Uterus (tissue), 4 donors: ENCODE measurements around the gene CACNA1E. TPM values are rescaled to one million over a fixed set of nuclear protein-coding genes. Genes with fewer than 3 reads are reported as not detected.

Experiments used
- DNase-seq, 2 donors: peaks; one replicate each; pipeline ENCODE4 v3.0.0-alpha.2; 2019 to 2020
- H3K27ac ChIP-seq, 2 donors: fragments of 200-600 bp; sonication (generic); 1 replicate in 1 of 2; 2 replicates in 1 of 2; pipeline ENCODE4 v1.5.1; 2016 to 2018
- H3K27me3 ChIP-seq, 2 donors: fragments of 200-600 bp; sonication (generic); one replicate each; pipeline ENCODE4 v1.5.1; 2018 to 2019; ENCODE audit warnings: control low read depth in 1 of 2
- H3K36me3 ChIP-seq, 2 donors: fragments of 200-600 bp; sonication (generic); one replicate each; pipeline ENCODE4 v1.5.1; 2019; ENCODE audit warnings: control low read depth in 1 of 2
- H3K4me1 ChIP-seq, 2 donors: fragments of 200-600 bp; sonication (generic); one replicate each; pipeline ENCODE4 v1.5.1; 2018 to 2019; ENCODE audit warnings: control low read depth in 1 of 2
- H3K4me3 ChIP-seq, 2 donors: fragments of 200-600 bp; sonication (generic); 1 replicate in 1 of 2; 2 replicates in 1 of 2; pipeline ENCODE4 v1.5.1; 2018 to 2019; ENCODE audit warnings: mild to moderate bottlenecking in 1 of 2
- H3K9me3 ChIP-seq, 2 donors: fragments of 200-600 bp; sonication (generic); one replicate each; pipeline ENCODE4 v1.5.1; 2019; ENCODE audit warnings: control low read depth in 1 of 2
- POLR2A ChIP-seq, 2 donors: fragments of 450-650 bp; IDR thresholded peaks; one replicate each; pipeline ENCODE4 v1.6.1; 2016; ENCODE audit warnings: antibody characterized with exemption in 2 of 2, mild to moderate bottlenecking in 1 of 2, moderate library complexity in 1 of 2
- intact Hi-C: fragments of 100-400 bp; cut with DNase I; formaldehyde crosslinking; loops from one replicate; pipeline ENCODE4 v1.15.1; 2023; ENCODE audit warnings: low total_unique reads
- total RNA-seq, 4 donors: library from RNA; depleted of rRNA in 3 of 4; stranded (reverse); fragments of >200 nt in 3 of 4; gene quantifications; one replicate each; pipeline versions ENCODE4 v1.1.0 to v1.2.4, GENCODE V29; 2014 to 2023
- TF ChIP-seq, protein P1 (sequence below), 4 experiments: fragments of 200-600 bp in 2 of 4; fragments of 450-650 bp in 2 of 4; sonication (generic) in 2 of 4; IDR thresholded peaks; one replicate each; pipeline ENCODE4 v1.5.1; 2016 to 2019; ENCODE audit warnings: antibody characterized with exemption in 4 of 4, mild to moderate bottlenecking in 2 of 4, moderate library complexity in 1 of 4
- donor health status: DM: yes; HTN: yes; CAD: no.

CACNA1E gene
- total RNA-seq, 4 donors from 2014 or later = 0.12 to 3.4 TPM; not detected in 2

DNA sequence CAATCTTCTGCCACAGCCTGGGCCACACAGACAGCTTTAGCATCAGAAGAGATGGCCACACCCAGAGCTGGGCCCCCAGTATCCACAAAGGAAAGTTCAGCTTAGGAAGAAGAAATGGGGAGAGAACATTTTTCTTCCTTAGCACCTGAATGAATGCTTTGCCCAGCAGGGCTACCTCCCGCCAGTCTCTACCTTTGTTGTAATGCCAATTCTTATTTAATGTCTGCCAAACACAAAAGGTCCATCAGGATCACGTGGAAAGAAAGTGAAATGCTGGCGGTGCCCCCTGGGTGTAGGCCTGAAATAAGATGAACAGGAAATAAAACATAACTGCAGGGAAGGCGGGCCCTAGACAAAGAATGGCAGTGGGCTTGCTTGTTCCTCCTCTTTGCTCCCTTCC lies 125.6 kb downstream of the CACNA1E start:
- no peaks in the 10 kb centered on the region for H3K4me1 ChIP-seq
- no peak overlapping the region for H3K4me3 ChIP-seq
- no peaks in the 10 kb centered on the region for H3K9me3 ChIP-seq
- DNase-seq = no peak
- TF ChIP-seq, protein P1, sequence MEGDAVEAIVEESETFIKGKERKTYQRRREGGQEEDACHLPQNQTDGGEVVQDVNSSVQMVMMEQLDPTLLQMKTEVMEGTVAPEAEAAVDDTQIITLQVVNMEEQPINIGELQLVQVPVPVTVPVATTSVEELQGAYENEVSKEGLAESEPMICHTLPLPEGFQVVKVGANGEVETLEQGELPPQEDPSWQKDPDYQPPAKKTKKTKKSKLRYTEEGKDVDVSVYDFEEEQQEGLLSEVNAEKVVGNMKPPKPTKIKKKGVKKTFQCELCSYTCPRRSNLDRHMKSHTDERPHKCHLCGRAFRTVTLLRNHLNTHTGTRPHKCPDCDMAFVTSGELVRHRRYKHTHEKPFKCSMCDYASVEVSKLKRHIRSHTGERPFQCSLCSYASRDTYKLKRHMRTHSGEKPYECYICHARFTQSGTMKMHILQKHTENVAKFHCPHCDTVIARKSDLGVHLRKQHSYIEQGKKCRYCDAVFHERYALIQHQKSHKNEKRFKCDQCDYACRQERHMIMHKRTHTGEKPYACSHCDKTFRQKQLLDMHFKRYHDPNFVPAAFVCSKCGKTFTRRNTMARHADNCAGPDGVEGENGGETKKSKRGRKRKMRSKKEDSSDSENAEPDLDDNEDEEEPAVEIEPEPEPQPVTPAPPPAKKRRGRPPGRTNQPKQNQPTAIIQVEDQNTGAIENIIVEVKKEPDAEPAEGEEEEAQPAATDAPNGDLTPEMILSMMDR (IDR thresholded peaks at IDR 0.05) = no peak
- no peak for TF ChIP-seq POLR2A (IDR thresholded peaks at IDR 0.05)
- intact Hi-C loops = no loop called here
- H3K27ac ChIP-seq = no peak overlapping the region
- H3K27me3 ChIP-seq = no peaks in the 10 kb centered on the region
- H3K36me3 ChIP-seq = no peaks in the 10 kb centered on the region

DNA sequence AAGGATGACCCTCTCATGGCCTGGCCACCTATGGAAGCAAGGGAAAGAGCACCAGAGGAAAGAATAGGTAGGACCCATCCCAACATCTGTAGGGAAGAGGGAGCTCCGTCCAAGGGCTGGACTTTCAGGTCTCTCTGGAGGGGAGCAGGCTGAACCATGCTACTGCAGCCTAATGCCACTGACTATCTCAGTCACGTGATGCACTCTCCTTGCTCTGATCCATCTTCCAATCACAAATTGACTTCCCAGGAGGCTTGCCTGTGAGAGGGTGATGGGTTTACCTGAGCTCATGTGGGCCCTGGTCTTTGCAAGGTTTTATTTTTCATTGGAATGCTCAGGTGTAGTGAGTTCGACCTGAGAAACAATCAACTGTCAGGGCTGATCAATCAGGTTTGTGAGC lies 128.8 kb downstream of the CACNA1E start:
- Histone ChIP-seq H3K27ac (no peak overlapping the region), H3K9me3 (no peaks in the 10 kb centered on the region), H3K36me3 (no peaks in the 10 kb centered on the region), H3K4me1 (no peaks in the 10 kb centered on the region), H3K27me3 (no peaks in the 10 kb centered on the region), H3K4me3 (no peak overlapping the region)
- no peak for DNase-seq
- intact Hi-C loops = no loop called here
- TF ChIP-seq POLR2A (IDR thresholded peaks at IDR 0.05) = no peak
- TF ChIP-seq, protein P1 (IDR thresholded peaks at IDR 0.05) = no peak

DNA sequence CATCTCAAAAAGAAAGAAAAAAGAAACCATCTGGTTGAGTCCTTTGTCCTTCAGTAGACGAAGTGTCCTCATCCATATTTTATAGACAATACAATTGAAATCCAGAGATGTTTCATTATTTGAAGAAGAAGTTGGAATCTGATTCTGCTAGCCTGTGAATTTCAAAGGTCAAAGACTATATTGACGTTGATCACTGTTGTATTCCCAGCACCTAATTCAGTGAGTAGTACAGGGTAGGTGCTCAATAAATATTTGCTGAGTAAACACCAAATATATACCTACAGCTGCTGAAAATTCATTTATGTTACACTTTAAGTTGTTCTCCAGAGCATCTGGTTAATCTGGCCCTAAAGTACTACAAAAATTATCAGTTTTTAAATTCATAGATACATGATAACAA lies 135.2 kb downstream of the CACNA1E start:
- Histone ChIP-seq H3K36me3 (no peaks in the 10 kb centered on the region), H3K27me3 (no peaks in the 10 kb centered on the region), H3K27ac (no peak overlapping the region), H3K4me3 (no peak overlapping the region), H3K9me3 (no peaks in the 10 kb centered on the region), H3K4me1 (no peaks in the 10 kb centered on the region)
- no peak for DNase-seq
- TF ChIP-seq POLR2A (IDR thresholded peaks at IDR 0.05) = no peak
- TF ChIP-seq, protein P1 (IDR thresholded peaks at IDR 0.05) = no peak
- intact Hi-C loops = no loop called here

DNA sequence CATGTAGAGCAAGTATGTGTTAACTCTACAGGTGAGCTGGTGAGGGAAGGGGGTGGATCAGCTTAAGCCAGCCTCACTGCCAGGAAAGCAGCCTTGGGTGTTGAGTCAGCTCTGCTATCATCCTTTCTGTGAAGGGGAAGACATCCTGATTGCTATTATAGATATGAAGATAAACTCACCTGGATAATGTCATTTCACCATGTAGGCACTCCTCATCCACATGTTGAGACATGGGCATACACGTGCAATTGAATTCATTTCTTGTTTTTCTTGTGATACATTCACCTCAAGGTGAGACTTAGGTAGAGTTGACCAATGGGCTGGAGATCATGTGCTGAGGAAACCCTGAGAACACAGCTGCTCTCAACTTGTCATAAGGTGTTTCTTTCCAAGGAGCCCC lies 136.9 kb downstream of the CACNA1E start:
- TF ChIP-seq, protein P1 (IDR thresholded peaks at IDR 0.05) = no peak
- no peak for TF ChIP-seq POLR2A (IDR thresholded peaks at IDR 0.05)
- intact Hi-C loops = no loop called here
- no peak for DNase-seq
- no peak overlapping the region for H3K27ac ChIP-seq
- H3K4me3 ChIP-seq = no peak overlapping the region
- H3K27me3 ChIP-seq = no peaks in the 10 kb centered on the region
- no peaks in the 10 kb centered on the region for H3K36me3 ChIP-seq
- H3K9me3 ChIP-seq = no peaks in the 10 kb centered on the region
- no peaks in the 10 kb centered on the region for H3K4me1 ChIP-seq

DNA sequence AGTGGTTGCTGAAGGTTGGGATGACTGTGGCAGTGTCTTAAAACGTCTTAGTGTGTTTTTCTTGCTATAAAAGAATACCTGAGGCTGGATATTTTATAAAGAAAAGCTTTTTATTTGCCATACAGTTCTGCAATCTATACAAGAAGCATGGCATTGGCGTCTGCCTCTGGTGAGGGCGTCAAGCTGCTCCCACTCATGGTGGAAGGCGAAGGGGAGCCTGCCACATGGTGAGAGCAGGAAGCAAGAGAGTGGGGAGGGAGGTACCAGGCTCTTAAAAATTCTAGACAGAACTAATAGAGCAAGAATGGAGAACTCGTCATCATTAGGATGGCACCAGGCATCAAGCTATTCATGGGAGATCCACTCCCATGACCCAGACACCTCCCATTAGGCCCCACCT lies 140.5 kb downstream of the CACNA1E start:
- Histone ChIP-seq H3K36me3 (no peaks in the 10 kb centered on the region), H3K27ac (no peak overlapping the region), H3K4me1 (no peaks in the 10 kb centered on the region), H3K4me3 (no peak overlapping the region), H3K9me3 (no peaks in the 10 kb centered on the region), H3K27me3 (no peaks in the 10 kb centered on the region)
- TF ChIP-seq, protein P1 (IDR thresholded peaks at IDR 0.05) = no peak
- TF ChIP-seq POLR2A (IDR thresholded peaks at IDR 0.05) = no peak
- no peak for DNase-seq
- intact Hi-C loops = no loop called here
